ENCODE results near the gene BMPR1B.

- TF ChIP-seq CTCF (IDR thresholded peaks at IDR 0.05) (no peak), POLR2AphosphoS5 (IDR thresholded peaks at IDR 0.05) (no peak), POLR2A (IDR thresholded peaks at IDR 0.05) (no peak)
Measured at GRCh38 chr4:94819371-94820168, 61.8 kb downstream of the BMPR1B start.

All from gastroesophageal sphincter (tissue), 3 donors.